Breast epithelium (tissue), 3 donors: ENCODE results near the gene HHLA2.

Experiments
- POLR2AphosphoS5 ChIP-seq, 3 donors: sonication (generic); formaldehyde crosslinking; IDR thresholded peaks; one replicate each; pipeline ENCODE4 v1.6.1; 2017; ENCODE audit warnings: antibody characterized with exemption in 3 of 3
- TF ChIP-seq, protein P1 (sequence below), 3 donors: fragments of 450-650 bp; IDR thresholded peaks; one replicate each; pipeline ENCODE4 v1.5.1; 2016 to 2017; ENCODE audit warnings: antibody characterized with exemption in 3 of 3, mild to moderate bottlenecking in 3 of 3, moderate library complexity in 3 of 3

DNA sequence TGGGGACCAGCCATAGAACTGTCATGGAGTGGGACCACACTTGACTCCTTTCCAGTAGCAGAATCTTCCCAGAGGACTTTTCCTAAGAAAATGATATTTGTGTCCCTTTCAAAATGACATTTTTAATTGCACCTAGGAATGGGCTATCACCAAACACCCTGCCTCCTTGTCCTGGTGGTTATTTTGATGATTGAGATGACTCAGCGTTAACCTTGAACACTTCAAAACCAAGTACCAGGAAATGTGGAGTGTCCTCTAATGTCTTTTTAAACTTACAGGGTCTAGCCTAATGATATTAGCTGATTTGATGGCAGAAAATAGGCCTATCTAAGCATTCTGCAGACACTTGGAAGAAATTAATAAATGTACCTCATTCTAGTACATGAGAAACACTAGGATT lies 90.7 kb downstream of the HHLA2 start:
- TF ChIP-seq, protein P1, sequence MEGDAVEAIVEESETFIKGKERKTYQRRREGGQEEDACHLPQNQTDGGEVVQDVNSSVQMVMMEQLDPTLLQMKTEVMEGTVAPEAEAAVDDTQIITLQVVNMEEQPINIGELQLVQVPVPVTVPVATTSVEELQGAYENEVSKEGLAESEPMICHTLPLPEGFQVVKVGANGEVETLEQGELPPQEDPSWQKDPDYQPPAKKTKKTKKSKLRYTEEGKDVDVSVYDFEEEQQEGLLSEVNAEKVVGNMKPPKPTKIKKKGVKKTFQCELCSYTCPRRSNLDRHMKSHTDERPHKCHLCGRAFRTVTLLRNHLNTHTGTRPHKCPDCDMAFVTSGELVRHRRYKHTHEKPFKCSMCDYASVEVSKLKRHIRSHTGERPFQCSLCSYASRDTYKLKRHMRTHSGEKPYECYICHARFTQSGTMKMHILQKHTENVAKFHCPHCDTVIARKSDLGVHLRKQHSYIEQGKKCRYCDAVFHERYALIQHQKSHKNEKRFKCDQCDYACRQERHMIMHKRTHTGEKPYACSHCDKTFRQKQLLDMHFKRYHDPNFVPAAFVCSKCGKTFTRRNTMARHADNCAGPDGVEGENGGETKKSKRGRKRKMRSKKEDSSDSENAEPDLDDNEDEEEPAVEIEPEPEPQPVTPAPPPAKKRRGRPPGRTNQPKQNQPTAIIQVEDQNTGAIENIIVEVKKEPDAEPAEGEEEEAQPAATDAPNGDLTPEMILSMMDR (IDR thresholded peaks at IDR 0.05) = no peak
- TF ChIP-seq POLR2AphosphoS5 (IDR thresholded peaks at IDR 0.05) = no peak
